AML-193 (cell line): ENCODE data around the gene KRT10.
A peak's percentile ranks its signal among the peaks of the same experiment; 100 is the strongest.
"Not testable (repeated sequence)": the region's sequence is repeated elsewhere in the genome, so short reads cannot be mapped to it uniquely, and the experiment has no call there.

Source experiments
- DNase-seq, 2 experiments: peaks; one replicate each; lab custom pipeline; 2025; lab: John Stamatoyannopoulos, UW

The KRT10 gene

DNA sequence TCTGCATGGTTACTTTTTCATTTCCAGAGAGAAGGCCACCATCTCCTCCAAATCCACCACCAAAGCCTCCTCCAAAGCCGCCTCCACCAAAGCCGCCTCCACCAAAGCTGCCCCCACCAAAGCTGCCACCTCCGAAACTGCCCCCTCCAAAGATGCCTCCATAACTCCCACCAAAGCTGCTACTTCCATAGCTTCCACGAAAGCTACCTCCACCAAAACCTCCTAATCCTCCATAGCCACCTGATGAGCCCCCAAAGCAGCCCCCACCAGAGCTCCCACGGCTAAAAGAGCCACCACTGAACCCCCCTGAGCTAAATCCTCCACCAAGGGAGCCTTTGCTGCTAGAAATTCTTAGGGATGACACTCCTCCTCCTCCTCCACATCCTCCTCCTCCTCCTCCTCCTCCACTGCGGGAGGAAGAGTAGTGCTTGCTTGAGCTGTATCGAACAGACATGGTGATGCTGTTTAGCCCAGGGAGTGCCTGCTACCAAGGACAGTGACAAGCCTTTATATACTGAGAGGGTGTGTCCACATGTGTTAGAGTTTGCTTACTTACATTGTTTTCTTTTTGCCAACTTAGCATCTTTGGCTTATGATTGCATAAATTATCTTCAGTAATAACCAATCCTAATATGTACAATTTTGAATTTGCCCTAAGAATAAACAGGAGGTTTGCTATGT lies at the start of gene KRT10:
KRT10 (minus strand) TSS at position 483 of the 681 bp plus-strand sequence; CDS start at position 454, 29 bp downstream.
- DNase-seq: no peak

DNA sequence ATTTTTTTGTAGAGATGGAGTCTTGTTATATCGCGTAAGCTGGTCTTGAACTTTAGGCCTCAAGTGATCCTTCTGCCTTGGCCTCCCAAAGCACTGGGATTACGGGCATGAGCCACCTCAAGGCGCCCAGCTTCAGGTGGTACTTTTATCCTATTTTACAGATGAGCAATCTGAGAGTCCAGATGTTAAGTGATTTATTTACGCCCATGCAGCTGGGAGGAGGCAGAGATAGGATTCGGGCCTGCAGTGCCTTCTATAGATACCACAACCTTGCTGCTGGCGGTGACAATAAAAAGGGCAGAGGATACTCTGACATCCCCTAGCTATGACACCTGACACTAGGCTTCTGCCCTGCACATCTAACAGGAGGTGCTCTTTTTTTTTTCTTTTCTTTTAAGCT lies 48.9 kb upstream of the KRT10 start:
- DNase-seq: no peak

DNA sequence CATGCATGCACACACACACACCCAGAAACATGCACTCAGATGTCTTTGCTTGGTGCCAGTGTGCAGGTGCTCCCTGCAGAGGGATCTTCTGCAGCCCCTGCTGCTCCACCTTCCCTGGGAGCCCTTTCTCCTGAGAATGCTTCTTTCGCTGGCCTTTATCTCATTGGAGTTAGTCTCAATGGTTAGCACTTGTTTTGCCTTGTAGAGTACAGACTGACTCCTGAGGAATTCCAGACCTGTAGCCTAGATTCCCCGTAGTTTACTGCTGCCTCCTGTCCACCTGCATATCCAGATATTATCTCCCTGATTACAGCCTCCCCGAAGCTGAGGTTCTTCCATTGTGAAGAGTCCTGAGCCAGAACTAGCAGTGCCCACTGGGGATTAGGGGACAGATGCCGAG lies 47.7 kb upstream of the KRT10 start:
- DNase-seq: no peak

DNA sequence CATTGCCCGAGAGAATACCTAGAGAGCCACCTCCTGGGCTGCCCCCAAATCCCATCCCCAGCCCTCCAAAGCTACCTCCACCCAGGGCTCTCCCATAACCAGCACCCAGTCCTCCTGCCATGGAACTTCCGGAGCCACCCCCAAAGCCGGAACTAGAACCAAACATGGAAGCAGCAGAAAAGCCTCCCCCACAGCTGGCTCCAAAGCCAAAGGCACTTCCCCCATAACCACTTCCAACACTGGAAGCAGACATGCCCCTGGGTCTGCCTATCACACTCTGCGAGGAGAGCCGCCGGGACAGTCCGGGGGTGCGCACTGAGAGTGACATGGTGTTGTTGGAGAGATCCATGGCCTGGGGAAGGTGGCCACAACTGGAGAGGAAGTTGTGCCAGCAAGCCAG lies 44.4 kb upstream of the KRT10 start, which contains the start of gene KRT12:
KRT12 (minus strand) TSS at position 386 of the 400 bp plus-strand sequence; CDS start at position 349, 37 bp downstream.
- DNase-seq: no peak

DNA sequence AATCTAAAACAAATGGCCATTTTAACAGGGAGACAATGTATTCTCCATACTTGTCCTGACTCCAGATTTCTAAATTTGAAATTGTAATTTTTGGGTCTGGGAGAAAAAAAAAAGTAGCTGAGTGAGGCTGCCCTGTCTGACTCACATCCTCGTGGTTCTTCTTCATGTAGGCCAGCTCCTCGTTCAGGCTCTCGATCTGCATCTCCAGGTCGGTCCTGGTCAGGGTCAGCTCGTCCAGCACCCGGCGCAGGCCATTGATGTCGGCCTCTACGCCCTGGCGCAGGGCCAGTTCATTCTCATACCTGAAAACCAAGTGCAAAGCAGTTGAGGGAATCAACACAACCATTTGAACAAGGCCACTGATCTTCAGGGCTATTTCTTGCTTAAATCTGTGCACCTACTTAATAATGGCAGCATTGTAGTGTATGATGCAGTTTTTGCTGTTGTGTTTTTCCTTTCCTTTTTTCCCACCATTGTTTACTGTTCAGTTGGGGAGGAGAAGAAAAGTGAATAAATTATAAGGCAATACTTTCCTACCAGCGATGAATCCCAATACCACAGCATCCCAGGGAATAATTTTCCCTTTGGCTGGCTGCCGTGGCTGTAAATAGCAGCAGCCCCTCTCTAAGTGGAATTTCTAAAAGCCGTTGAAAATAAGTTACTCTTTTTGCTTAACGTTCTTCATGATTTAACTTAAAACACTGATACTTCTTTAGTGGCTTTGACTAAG lies 42.4 kb upstream of the KRT10 start:
- DNase-seq: no peak

DNA sequence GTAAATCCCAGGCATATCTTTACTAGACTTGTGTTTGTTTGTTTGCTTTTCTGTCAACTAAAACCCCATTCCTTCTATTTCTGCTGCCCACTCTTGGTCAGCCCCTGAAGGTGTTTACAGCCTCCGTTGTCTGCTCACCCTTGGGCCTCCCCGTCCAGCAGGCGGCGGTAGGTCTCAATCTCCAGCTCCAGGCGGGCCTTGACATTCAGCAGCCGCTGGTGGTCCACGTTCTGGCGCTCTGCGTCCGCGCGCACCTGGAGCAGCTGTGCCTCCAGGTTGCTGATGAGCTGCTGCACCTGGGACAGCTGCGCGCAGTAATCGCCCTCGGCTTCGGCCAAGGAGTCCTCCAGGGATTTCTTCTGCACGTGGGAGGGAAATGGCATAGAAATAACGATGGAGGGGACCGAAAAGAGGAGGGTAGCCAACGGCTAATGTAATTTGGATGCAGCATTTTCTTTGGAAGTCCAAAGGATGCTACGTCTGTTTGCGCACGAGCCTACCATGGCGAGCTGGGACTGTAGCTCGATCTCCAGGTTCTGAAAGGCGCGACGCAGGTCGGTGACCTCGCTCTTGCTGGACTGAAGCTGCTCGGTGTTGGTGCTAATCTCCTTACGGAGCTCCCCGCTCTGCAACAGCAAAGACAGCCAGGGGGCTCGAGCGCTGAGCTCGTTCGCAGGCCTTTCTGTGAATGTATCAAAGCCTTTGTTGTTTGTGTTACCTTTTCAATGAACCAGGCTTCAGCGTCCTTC lies 40.7 kb upstream of the KRT10 start:
- DNase-seq: no peak

DNA sequence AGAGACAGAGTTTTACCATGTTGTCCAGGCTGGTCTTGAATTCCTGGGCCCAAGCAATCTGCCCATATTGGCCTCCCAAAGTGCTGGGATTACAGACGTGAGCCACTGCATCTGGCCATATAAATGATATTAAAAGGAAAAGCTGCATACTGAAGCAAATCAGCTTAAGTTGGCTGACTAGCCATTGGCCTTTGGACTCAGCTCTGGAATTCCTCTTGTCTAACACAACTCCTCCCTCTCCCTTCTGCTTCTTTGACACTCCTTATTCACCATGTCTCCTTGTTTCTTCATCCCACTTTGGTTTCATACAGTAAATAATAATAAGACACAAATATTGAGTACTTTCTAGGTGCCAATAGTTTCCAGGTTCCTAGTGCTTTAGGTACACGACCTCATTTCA lies 37.1 kb upstream of the KRT10 start:
- DNase-seq: no peak

DNA sequence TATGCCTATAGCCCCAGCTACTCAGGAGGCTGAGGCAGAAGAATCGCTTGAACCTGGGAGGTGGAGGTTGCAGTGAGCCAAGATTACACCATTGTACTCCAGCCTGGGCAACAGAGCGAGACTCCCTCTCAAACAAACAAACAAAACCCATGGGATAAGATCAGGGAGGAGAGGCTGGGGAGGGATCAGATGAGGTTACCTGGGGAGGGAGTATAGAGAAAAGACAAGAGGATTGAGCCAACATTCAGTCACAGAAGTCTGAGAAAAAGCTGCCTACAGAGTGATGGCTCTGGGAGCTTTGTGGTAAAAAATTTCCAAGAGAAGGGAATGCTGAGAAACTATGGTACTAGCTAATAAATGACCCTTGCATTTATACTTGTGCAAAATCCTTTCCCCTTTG lies 36.3 kb upstream of the KRT10 start:
- DNase-seq: not testable (repeated sequence)

DNA sequence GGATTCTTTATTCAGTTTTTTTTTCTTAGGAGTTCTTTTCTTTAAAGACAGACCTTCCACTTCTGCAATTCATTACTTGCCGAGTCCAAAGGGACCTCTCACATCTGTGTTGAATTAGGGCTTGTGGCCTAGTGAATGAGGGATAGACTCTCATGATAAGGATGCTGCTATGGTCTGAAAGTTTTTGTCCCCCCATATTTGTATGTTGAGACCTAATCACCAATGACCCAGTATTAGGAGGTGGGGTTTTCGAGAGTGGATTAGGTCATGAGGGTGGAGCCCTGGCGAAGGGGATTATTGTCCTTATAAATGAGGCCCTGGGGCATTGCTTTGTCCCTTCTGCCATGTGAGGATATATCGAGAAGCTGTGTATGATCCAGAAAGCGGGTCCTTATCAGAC lies 35.1 kb upstream of the KRT10 start:
- no peak for DNase-seq

DNA sequence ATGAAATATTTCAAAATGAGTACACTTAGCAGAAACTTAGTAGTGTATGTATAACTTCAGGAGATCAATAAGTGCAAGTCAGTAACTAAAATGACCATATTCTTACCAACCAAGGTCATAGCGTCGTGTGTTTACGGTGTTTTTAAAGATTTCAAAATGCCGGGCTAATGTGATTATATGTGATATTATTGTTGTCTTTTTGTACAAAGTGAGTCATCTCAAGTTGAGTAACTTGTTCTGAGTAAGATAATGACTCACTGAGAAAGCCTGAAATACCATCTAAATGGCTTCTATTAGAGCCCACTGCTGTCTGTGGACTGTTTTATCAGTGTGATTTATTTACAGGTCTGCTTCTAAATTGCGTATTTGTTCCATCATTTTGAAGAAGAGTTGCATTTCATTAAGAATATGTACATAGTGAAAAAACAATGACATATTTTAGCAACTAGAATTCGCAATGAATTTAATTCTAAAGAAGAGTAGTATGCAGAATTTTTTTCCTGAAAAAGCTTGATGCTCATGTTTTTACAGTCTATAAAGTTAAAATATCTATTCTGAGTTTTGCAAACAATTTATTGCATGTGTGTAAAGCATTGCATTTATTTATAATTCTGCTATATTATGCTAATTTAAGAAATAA lies 31.9 kb upstream of the KRT10 start:
- peak; percentile 17 to 26 for DNase-seq

DNA sequence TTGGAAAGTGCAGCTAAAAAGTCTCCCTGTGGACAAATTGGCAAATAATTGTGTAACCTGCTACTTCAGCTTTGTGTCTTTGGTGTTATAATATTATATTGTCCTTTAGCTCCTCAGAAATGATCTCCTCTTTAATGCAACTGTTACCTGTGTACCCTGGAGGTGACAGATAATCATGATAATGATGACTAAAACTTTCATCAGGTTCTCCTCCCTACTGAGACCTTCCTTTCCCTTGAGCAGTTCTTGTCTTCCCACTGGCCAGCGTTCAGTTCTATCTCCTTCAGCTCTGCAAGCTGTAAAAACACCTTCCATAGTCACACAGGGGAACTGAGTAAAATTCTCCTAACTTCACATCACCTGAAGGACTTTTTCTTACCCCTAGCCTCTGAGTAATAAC lies 29.9 kb upstream of the KRT10 start:
- no peak for DNase-seq

DNA sequence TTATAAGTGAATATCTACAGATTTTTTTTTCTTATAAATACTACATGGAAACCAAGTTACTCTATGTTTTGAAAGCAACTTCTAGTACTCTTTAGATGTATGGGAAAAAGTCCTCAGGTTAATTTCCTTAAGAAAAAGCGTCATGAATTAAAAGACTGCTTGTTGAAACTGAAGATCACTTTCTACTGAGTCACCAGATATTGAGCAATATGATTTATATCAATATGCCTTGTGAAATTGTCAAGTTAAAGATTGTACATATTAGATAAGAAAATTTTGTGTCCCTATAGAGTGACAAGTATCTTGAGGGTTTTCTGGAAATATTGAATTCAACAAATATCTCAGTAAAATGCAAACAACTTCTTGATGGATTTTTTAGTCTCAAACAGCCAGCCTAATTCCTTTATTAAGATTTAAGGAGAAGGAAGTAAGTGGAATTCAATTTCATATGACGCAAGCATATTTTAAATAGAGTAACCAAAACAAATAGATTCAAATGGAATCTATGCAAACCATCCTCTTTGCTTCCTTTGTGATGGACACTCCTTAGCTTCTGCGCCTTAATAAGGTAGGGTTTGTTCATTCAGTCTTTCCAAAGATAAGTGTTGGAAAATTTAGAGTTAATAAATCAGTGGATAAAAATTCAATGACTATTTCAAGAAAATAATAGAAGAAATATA lies 28.0 kb upstream of the KRT10 start:
- DNase-seq: no peak

DNA sequence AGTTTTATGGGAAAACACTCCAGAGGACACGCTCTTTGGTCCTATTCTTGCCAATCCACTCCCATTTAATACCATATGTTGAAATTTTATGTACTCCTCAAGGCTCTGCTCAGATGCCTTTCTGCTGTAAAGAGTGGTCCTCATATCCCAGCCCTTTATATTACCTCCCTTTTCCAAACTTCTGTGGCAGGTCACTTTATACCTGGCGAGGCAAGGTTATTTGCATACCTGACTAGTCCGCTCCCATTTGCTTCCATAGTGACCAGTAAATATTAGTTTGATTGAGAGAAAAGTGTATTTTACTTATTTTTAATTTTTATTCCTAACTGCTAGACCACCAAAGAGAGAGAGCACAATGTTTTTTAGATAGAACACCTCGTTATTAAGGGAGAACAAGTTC lies 27.3 kb upstream of the KRT10 start:
- DNase-seq: no peak

DNA sequence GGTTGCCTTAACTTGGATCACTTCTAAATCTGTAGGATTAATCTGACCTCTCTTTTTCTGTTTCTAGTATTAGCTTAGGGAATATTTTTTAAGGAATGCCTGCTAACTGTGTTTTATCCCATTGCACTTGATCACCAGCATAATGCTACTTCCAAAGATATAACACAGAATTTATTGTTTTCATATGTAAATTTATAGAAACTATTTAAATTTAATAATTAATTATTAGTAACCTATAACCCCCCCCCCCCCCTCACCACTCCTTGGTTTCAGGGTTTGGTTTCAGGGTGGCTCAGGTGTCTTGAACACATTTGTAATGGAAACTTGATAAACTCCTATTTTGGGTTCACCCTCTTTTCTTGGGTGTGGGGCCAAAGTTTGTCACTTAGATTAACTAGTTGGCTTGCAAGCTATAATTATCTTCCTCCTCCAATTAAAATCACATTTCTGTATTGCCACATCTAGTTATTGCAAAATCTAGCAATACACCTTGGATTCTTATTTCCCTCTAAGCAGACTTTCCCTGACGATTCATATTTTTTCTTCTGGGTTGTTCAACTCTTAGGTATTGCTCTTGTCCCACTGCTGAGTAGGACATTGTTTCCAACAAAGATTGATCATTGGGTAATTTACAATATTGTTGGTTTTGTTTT lies 26.3 kb upstream of the KRT10 start:
- DNase-seq: no peak

DNA sequence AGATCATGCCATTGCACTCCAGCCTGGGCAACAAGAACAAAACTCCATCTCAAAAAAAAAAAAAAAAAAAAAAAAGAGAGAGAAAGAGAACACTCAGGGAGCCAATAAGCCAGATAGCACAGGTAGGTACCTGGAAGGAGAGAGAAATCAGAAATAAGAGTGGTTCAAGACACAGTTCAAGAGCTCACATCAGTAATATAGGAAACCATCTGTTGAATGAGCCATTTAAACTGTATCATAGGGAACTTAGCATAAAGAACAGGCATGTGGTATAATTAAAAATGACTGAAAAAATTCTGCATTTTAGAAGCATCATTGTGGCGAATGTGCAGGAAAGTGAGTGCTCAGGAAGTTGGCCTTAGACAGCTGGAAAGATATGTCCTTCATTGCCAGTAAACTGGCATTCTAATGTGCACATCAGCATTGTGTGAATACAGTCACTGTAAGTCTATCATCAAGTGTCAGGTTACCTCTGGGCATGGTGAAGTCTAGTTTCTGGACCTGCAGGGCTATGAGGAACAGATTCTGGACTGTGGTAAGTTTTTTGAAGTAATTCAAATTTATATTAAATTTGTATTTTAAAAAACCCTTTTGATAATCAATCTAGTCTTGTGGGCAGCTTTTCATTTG lies 24.2 kb upstream of the KRT10 start:
- no peak for DNase-seq

DNA sequence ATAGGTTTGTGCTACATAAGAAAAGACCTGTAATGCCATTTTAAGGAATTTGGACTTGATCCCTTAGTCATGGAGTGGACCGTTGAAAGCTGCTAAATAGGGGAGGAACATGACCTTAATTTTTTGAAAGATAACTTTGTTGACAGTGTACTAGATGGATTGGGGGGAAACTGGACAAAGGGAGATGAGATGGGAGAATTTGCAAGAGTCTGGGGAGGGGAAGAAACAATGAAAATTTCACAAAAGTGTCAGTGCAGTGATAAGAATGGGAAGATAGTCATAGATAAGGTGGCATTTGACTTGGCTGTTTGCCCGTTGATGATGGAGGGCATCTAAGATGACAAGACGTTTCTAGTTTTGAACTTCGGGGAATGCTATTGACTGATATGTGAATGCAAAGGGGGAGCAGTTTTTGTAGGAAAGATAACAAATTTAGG lies 22.3 kb upstream of the KRT10 start:
- DNase-seq: no peak

DNA sequence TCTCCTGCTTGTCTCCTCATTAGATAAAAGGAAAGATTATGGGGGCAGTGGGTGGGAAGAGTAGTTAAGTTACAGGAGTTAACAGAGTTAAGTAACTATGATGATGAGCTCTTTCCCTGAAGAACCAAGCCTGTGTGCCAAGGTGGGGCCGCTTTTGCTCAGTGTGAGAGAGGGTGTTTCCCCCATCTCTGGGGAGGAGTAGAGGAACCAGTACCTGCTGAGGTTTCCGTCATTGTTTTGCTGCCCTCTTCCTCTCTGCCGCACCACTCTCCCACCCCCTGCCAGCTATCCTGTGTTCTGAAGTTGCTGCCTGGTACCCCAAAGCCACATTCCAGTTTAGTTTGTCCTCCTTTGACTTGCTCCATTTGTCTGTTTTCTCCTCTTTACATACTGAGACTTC lies 20.8 kb upstream of the KRT10 start:
- DNase-seq: no peak

DNA sequence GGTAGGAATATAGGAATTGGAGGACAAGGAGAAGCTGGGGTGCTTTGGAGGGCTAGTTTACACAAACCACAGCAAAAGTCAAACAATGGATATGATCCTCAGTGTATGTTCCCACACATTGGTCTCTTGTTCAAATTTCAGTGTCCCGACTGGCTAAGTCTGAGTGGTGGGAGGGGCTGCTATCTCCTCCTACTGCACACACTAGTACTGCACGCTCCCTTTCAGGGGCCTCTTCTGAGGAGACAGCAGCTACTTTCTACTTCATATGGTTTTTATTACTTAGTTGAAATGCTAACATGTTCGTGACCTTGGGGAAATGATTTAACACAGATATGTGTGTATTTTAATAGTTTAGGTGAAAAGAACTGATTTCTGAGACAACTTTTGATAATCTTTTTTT lies 18.8 kb upstream of the KRT10 start:
- DNase-seq: no peak

DNA sequence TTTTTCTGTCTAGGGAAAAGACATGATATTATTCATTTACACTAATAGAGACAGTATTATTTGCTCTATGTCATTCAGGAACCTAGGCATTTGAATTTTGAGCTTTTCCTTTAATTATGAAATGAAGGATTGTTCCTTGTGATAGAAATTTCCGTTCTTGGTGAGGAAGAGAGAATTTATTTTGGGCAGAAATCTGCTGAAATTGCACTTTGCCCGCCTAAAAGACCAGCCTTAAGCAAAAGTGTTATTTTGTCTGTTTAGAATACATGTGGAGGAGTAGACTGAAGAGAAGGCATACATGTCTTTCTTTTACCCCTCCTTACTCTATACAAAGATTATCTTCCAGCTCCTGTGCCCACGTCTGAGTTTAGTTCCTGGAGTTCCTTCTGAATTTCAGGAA lies 16.8 kb upstream of the KRT10 start:
- DNase-seq: no peak

DNA sequence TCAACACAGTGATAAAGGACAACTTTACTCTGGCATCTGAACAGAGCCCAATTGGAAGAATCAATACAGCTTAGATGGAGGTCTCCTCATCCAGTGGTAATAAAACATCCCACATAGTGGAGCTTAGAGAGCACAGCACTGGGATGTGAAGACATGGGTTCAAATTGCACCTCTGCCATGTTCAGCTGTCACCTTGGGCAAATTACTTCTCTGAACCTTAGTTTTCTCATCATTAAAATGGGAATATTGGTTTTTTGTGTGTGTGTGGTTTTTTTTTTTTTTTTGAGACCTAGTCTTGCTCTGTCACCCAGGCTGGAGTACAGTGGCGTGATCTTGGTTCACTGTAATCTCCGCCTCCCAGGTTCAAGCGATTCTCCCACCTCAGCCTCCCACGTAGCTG lies 13.6 kb upstream of the KRT10 start:
- no peak for DNase-seq

DNA sequence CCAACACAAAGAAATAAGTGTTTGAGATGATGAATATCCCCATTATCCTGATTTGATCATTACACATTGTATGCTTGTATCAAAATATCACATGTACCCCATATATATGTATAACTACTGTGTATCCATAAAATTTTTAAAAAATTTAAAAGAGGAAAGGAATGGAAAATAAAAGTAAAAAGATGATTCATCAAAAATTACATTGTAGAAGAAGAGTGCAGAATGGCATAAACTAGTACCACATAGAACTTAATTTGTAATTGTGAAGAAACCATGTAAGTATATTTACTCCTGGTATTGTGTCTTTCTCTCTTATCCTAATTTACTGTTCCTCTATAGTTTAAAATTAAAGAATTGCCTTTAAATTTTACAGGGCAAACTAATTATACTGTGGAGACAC lies 11.5 kb upstream of the KRT10 start:
- DNase-seq: no peak
